ENCODE results near the gene MUC16.

GRCh38 chr19:9037400-9038062 lies 27.3 kb upstream of the MUC16 start:
- TF ChIP-seq EZH2 (IDR thresholded peaks at IDR 0.05; ENCODE audit: low read length, unreplicated experiment) (no peak), CTCF (conservative IDR thresholded peaks at IDR 0.05; ENCODE audit: low read depth, low read length) (no peak), EZH2phosphoT487 (IDR thresholded peaks at IDR 0.05; ENCODE audit: borderline replicate concordance, low read length) (no peak)
